RPMI7951 (cell line): ENCODE data around the gene H3-3A. TPM values are rescaled to one million over a fixed set of nuclear protein-coding genes. Genes with fewer than 3 reads are reported as not detected.

Experiments used
- DNase-seq: peaks from one replicate; pipeline ENCODE4 v3.0.0-alpha.2; 2012; ENCODE audit warnings: low read depth
- total RNA-seq: library from RNA; depleted of rRNA; stranded (reverse); fragments of >200 nt; shearing (Covaris generic); gene quantifications from 2 replicates; pipeline ENCODE4 v1.2.3, GENCODE V29; 2014

H3-3A gene
- total RNA-seq, 1 experiment from 2014 or later = 427 TPM

GRCh38 chr1:226054519-226055327 lies 7.8 kb upstream of the H3-3A start:
- DNase-seq = no peak

DNA sequence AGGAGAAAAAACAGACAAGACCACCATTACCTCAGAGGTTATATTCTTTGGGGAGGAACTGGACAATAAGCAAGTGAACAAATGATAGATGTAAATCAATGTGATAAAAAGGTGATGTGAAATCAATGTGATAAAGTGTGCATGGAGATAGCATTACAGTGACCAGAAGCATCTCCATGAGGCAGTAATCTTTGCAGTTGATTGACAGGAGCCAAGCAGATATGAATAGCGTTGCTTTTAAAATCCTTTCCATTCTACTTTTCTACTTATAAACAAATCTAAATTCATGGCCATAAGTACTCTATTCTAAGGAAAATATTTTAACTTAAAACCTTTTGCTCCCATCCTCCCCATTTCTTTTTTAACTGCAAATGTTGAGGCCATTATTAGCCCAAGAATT lies 2.8 kb upstream of the H3-3A start:
- DNase-seq = no peak

GRCh38 chr1:226060427-226060826 lies 2.1 kb upstream of the H3-3A start:
- DNase-seq = no peak

DNA sequence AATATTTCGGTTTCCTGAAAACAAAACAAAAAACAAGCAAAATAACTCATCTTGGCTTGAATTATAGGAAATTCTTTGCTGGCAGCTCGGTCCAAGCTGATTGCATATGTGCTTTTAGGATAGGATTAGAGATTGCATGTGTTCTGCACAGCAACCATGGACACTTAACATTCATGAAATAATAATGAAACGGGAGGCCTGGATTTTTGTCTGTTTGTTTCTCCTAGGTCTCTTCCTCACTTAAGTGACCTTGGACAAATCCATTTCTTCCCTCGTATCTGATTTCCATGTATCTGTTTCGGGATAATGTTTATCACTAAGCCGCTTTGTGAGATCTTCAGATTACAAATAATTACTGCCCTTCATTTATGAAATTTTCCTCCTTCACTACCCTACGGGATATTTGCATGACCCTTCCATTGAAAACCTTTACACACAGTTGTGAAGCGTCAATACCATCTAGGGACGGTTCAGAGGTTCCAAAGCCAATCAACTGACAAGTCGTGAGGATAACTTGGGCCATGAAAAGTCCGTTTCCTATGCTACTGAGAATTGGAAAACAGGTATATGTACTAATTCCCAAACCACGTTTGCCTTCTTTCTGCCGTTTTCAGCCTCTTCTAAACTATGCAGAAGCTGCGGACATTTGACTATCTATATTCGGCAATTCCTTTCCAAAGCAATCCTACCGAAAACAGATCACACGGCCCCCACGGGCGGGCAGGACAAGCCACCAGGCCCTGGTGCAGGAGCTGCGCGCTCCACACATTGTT lies 1.3 kb upstream of the H3-3A start:
- DNase-seq = no peak

DNA sequence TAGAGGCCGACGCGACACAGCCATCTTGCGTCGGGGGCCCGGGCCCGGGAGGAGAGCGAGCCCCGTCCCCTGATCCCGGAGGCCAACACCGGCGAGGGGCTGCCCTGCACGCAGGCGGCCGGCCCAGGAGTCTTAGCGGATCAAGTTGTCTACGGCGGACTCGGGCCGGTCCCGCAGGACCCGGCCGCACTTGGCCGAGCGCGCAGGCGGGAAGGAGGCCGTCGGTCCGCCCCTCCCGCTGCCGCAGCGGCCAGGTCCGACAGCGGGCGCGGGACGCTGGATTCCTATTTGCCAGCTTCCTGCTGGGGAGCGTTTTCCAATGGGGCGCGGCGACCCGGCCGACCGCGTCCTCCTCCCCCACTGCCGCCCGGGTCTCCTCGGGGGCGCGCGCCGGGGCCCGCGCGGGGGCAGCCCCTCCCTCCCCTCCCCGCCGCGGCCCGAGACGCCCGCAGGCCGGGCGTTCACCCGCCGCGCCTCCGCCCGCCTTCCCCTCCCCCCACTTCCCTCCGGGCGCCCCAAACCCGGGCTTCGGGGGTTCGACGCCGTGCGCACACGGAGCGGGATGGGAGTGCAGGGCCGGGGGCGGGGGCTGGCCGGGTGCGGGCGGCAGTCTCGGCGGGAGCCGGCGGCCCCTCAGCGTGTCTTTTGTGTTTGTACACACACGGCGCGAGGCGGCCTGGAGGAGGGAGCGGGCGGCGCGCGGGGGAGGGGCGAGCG lies 517 bp upstream of the H3-3A start:
- peak; percentile 85 for DNase-seq

GRCh38 chr1:226063224-226063976 lies 884 bp downstream of the H3-3A start:
- peak; percentile 48 for DNase-seq

- no peak for DNase-seq
Observed at GRCh38 chr1:226063977-226064815, 1.7 kb downstream of the H3-3A start.

- peak; percentile 54 for DNase-seq
Observed at GRCh38 chr1:226064816-226065248, 2.3 kb downstream of the H3-3A start.

GRCh38 chr1:226066415-226067078 lies 4.0 kb downstream of the H3-3A start:
- no peak for DNase-seq

GRCh38 chr1:226069811-226070489 lies 7.4 kb downstream of the H3-3A start:
- DNase-seq = no peak

- DNase-seq = no peak
Observed at GRCh38 chr1:226072347-226072746, 9.8 kb downstream of the H3-3A start.

DNA sequence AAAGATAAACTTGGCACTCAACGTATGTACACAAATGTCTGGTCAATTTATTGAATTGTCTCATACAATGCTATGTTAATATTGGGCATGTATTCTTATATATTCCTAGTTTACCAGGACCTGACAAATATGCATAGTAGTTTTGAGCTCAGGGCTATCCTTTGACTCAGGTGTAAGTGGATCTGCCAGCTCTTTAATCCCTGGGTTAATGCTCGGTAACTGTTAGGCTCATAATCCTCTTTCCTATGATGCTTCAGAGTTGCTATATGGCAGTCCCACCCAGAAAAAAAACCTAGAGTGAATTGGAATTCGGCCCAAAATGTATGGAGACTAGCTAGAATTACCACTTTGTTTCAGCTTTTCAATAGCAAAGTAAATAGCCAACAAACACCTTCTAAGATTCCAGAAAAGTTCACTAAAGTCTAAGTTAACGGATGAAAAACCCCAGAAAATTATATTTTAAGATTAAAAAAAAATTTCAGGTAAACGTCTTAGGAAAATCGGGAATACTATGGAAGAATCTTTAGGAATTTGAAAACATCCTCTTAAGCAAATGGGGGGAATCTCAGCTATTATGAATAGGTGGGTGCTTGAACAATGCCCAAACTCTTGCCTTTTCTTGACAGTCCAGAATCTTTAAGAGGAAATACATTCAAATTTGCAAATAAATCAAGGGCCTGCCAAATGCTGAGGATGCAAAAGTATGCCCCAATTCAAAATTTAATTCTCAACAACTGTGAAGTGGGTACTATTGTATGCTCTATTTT lies 10.9 kb downstream of the H3-3A start:
- DNase-seq = no peak

DNA sequence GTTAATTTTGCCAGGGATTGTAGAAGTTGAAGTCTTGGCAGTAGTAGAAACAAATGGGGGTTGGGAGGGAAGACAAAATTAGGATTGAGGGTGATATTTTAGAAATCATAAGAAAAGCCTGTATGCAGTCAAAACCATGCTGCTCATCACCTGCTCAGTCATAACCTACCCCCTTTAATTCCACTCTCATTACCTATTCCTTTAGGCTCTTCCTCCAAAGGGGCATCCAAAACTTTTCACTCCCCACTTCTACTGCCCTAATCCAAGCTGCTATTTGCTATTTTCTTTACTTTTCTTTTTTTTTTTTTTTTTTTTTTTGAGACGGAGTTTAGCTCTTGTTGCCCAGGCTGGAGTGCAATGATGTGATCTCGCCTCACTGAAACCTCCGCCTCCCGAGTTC lies 11.5 kb downstream of the H3-3A start:
- DNase-seq = no peak

DNA sequence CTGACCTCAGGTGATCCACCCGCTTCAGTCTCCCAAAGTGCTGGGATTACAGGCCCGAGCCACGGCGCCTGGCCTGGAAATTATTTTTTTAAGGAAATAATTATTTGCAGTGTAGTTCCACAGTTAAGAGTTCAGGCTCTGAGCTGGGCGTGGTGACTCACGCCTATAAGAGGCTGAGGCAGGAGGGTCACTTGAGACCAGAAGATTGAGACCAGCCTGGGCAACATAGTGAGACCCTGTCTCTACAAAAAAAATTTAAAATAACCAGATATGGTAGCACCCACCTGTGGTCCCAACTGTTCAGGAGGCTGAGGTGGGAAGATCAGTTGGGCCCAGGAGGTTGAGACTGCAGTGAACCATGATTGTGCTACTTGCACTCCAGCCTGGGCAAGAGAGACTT lies 13.9 kb downstream of the H3-3A start:
- no peak for DNase-seq

GRCh38 chr1:226078374-226078773 lies 15.9 kb downstream of the H3-3A start:
- no peak for DNase-seq

GRCh38 chr1:226082587-226082917 lies 20.0 kb downstream of the H3-3A start:
- DNase-seq = no peak

GRCh38 chr1:226082959-226083301 lies 20.4 kb downstream of the H3-3A start:
- peak; percentile 57 for DNase-seq

DNA sequence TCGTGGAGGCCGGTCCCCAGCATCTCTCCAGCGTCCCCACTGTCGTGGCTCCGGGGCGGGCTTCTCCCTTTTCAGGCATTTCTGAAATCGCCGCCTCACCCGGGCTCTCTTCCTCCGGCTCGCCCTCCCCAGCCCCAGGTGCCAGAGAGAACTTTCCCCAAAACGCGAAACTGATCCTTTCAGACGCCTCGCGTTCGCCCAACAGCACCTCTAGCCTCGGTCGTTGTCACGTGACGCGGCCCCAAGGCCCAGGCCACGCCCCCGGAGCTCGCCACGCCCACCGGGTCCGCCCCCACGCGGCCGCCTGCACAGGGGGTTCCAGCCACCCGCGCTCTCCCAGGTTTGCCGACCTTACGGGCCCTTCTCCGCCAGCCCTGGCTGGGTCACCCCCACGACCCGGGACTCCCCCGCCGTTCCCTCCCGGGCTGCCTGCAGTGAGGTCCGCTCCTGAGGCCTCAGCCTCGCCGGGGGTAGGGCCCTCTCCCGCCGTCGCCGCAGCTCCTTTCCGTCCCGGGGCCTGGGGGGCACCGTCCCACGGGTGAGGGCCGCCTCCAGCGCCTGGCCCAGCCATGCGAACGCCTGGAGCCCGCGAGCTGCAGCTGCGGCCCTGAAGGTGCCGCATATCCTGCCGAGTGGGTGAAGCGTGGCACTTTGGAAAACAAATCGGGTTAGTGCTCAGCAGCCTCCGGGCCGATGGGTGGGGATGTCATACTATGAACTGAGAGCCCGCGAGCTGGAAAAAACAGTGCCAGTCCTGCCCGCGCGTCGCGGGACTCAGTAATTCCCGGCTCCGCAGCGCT lies 21.0 kb downstream of the H3-3A start:
- peak; percentile 73 for DNase-seq
